ENCODE data around the gene NRXN2. TPM values are rescaled to one million over a fixed set of nuclear protein-coding genes. Genes with fewer than 3 reads are reported as not detected.
"Not testable (repeated sequence)": the region's sequence is repeated elsewhere in the genome, so short reads cannot be mapped to it uniquely, and the experiment has no call there.

NRXN2 gene
- total RNA-seq, 1 donor from 2014 or later: 9.8 TPM

GRCh38 chr11:64597671-64598101 is 125.3 kb downstream of the NRXN2 start:
- H3K9me3 Mint-ChIP-seq: peaks cover 5% of the 10 kb centered on the region
- no peak for DNase-seq (ENCODE audit: low spot score in 2 of 2, unreplicated experiment in 2 of 2)
- no peaks in the 10 kb centered on the region for H3K4me1 Mint-ChIP-seq
- H3K36me3 Mint-ChIP-seq: no peaks in the 10 kb centered on the region
- no peak overlapping the region for H3K4me3 Mint-ChIP-seq
- TF ChIP-seq CTCF (IDR thresholded peaks at IDR 0.05; ENCODE audit: unreplicated experiment): no peak
- H3K27ac Mint-ChIP-seq: no peak overlapping the region
- H3K27me3 Mint-ChIP-seq (ENCODE audit: low read depth): peaks cover 4% of the 10 kb centered on the region

GRCh38 chr11:64595922-64596321 is 127.1 kb downstream of the NRXN2 start:
- not testable (repeated sequence) for H3K36me3 Mint-ChIP-seq; H3K4me1 Mint-ChIP-seq; H3K27me3 Mint-ChIP-seq (ENCODE audit: low read depth); H3K9me3 Mint-ChIP-seq; H3K4me3 Mint-ChIP-seq; H3K27ac Mint-ChIP-seq; DNase-seq (ENCODE audit: low spot score in 2 of 2, unreplicated experiment in 2 of 2)

- no peaks in the 10 kb centered on the region for H3K36me3 Mint-ChIP-seq
- DNase-seq (ENCODE audit: low spot score in 2 of 2, unreplicated experiment in 2 of 2): no peak
- no peak overlapping the region for H3K4me3 Mint-ChIP-seq
- H3K4me1 Mint-ChIP-seq: no peaks in the 10 kb centered on the region
- H3K9me3 Mint-ChIP-seq: peaks cover 7% of the 10 kb centered on the region
- no peak overlapping the region for H3K27ac Mint-ChIP-seq
- TF ChIP-seq CTCF (IDR thresholded peaks at IDR 0.05; ENCODE audit: unreplicated experiment): no peak
- peaks cover 7% of the 10 kb centered on the region for H3K27me3 Mint-ChIP-seq (ENCODE audit: low read depth)
Measured at GRCh38 chr11:64594159-64594939, 128.6 kb downstream of the NRXN2 start.

GRCh38 chr11:64593156-64594105 is 129.6 kb downstream of the NRXN2 start:
- Mint-ChIP-seq H3K36me3 (no peaks in the 10 kb centered on the region), H3K27me3 (ENCODE audit: low read depth) (peaks cover 9% of the 10 kb centered on the region), H3K4me3 (no peak overlapping the region), H3K4me1 (no peaks in the 10 kb centered on the region), H3K9me3 (peaks cover 14% of the 10 kb centered on the region), H3K27ac (no peak overlapping the region)
- TF ChIP-seq CTCF (IDR thresholded peaks at IDR 0.05; ENCODE audit: unreplicated experiment): no peak
- no peak for DNase-seq (ENCODE audit: low spot score in 2 of 2, unreplicated experiment in 2 of 2)

GRCh38 chr11:64592656-64593055 is 130.3 kb downstream of the NRXN2 start:
- Mint-ChIP-seq H3K27me3 (ENCODE audit: low read depth) (peaks cover 17% of the 10 kb centered on the region), H3K4me3 (no peak overlapping the region), H3K4me1 (no peaks in the 10 kb centered on the region), H3K9me3 (peaks cover 22% of the 10 kb centered on the region), H3K36me3 (no peaks in the 10 kb centered on the region), H3K27ac (no peak overlapping the region)
- no peak for TF ChIP-seq CTCF (IDR thresholded peaks at IDR 0.05; ENCODE audit: unreplicated experiment)
- DNase-seq (ENCODE audit: low spot score in 2 of 2, unreplicated experiment in 2 of 2): no peak

GRCh38 chr11:64592234-64592615 is 130.8 kb downstream of the NRXN2 start:
- Mint-ChIP-seq H3K27ac (no peak overlapping the region), H3K27me3 (ENCODE audit: low read depth) (peaks cover 15% of the 10 kb centered on the region), H3K4me1 (no peaks in the 10 kb centered on the region), H3K9me3 (peaks cover 20% of the 10 kb centered on the region), H3K4me3 (no peak overlapping the region), H3K36me3 (no peaks in the 10 kb centered on the region)
- no peak for TF ChIP-seq CTCF (IDR thresholded peaks at IDR 0.05; ENCODE audit: unreplicated experiment)
- no peak for DNase-seq (ENCODE audit: low spot score in 2 of 2, unreplicated experiment in 2 of 2)
